NK-92 (cell line): ENCODE data around the gene CCDC186.

Experiments
- DNase-seq: peaks from one replicate; lab custom pipeline; 2025; ENCODE audit not compliant: unreplicated experiment; lab: John Stamatoyannopoulos, UW

Gene CCDC186

DNA sequence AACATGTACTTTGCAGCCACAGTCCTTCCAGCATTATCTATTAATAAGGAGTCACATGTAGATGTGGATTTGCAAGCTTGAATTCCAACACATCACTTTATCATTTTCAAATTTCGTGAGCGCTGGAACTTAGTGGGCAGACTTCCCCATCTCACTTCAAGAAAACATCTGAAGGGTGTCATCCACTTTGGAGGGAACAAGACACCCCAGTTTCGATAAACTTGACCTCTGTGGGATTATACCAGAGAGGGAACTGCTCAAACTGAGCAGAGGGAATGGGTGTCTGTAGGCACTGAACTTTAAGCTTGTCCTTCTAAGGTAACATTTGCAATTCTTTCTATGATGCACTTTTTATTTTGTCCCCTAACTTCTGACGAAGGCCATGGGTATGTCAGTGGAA is 102.8 kb downstream of the CCDC186 start:
- DNase-seq = no peak
